ENCODE data around the gene FAM83F.
A peak's percentile ranks its signal among the peaks of the same experiment; 100 is the strongest.
"Not testable (repeated sequence)": the region's sequence is repeated elsewhere in the genome, so short reads cannot be mapped to it uniquely, and the experiment has no call there.

The FAM83F gene

DNA sequence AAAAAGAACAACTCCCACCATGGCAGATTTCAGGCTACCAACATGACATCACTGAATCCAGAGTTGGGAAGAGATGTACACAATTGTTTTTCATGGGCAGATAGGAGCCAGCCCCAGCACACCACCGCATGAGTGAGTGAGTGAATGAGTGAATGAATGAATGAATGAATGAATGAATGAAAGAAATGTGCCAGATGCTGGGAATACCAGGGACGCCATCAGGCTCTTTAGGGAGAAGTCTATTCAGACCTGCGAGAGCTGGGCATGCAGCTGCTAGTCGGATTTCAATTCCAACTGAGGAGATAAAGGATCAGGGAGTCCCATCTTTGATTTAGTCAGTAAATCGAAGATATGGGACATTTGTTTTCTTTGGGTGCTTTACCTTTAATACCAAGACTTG, 15.3 kb upstream of the FAM83F start:
- Mint-ChIP-seq H3K4me1 (ENCODE audit: low read depth) (peaks cover 21% of the 10 kb centered on the region), H3K4me3 (no peak overlapping the region), H3K36me3 (ENCODE audit: low read depth) (peaks cover 16% of the 10 kb centered on the region), H3K9me3 (no peaks in the 10 kb centered on the region), H3K27ac (peak overlapping the region; percentile 2), H3K27me3 (no peaks in the 10 kb centered on the region)
- DNase-seq = no peak

DNA sequence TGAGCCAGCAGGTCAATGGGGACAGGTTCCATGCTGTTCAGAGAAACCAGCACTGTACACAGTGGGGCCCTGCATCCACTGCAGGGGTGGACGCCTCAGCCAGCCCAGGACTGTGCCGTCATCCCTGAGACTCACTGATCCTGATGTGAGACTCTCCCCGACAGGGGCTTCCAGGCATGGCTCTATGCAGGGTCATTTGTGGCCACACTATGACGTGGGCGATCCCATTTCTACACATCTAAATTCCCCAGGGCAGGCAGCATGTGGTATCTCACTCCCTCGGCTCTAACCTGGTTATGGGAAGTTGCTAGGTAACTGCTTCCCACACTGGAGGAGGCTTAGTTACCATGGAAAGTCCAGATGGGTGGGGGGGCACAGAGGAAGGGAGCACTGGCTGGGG, 14.2 kb upstream of the FAM83F start:
- H3K27me3 Mint-ChIP-seq = no peaks in the 10 kb centered on the region
- H3K4me3 Mint-ChIP-seq = no peak overlapping the region
- H3K9me3 Mint-ChIP-seq = no peaks in the 10 kb centered on the region
- H3K36me3 Mint-ChIP-seq (ENCODE audit: low read depth) = peaks cover 11% of the 10 kb centered on the region
- H3K27ac Mint-ChIP-seq = peak overlapping the region; percentile 19
- DNase-seq = no peak
- peaks cover 28% of the 10 kb centered on the region for H3K4me1 Mint-ChIP-seq (ENCODE audit: low read depth)

DNA sequence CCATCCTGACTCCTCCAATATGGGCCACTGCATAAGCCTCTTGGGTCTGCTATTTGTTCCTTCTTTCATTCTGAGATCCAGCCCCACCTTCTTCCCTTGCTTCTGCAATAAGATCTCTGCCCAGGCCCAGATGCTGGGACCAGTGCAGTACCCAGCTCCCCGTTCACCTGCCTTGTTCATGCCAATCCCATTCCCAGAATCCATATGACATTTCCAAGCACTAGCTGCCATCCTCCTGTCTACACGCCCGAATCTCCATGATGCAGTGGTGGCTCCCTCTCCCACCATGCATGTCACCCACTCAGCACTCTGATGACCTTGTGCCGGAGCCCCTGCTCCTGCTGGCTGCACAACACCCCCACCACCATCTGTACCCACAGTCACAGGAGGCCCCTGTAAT, 11.4 kb upstream of the FAM83F start:
- Mint-ChIP-seq H3K4me3 (no peak overlapping the region), H3K27ac (no peak overlapping the region), H3K36me3 (ENCODE audit: low read depth) (no peaks in the 10 kb centered on the region), H3K27me3 (no peaks in the 10 kb centered on the region), H3K9me3 (no peaks in the 10 kb centered on the region), H3K4me1 (ENCODE audit: low read depth) (peaks cover 33% of the 10 kb centered on the region)
- DNase-seq = no peak

DNA sequence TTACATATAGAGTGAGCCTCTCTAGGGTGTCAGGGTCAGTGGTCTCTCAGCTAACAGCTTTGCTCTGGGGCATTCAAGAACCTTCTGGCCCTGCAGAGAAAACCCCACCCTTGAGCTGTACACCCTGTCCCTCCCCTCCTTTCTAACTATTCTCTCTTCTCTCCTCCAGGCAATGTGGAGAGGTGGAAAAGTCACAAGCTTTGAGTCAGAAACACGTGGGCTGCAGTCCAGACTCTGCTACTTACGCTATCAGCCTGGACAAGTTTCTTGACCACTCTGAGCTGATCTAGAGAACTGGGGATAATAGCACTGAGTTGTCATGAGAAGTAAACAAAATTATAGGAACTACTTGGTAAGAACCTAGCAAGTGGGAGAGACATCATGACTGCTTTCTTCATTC, 10.7 kb upstream of the FAM83F start:
- no peak overlapping the region for H3K27ac Mint-ChIP-seq

DNA sequence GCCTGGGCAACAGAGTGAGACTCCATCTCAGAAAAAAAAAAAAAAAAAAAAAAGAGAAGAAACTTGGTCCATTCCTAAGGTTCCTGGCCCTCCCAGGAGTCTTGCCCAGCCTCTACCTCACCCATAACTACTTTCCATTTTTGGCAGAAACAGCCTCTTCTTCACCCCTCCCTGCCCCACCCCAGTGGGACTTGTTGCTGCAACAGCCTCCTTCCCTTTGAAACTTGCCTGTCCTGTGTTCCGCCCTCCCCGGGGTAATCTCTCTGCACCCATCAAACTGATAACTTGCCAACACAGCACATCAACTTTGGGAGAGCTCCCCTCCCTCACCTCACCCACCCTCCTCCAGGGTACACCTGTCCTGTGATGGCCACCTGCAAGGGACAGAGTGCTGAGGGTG, 10.0 kb upstream of the FAM83F start:
- no peak overlapping the region for H3K4me3 Mint-ChIP-seq
- peaks cover 23% of the 10 kb centered on the region for H3K4me1 Mint-ChIP-seq (ENCODE audit: low read depth)
- H3K9me3 Mint-ChIP-seq = no peaks in the 10 kb centered on the region
- peaks cover 3% of the 10 kb centered on the region for H3K27me3 Mint-ChIP-seq
- no peaks in the 10 kb centered on the region for H3K36me3 Mint-ChIP-seq (ENCODE audit: low read depth)
- DNase-seq = no peak
- H3K27ac Mint-ChIP-seq = no peak overlapping the region

More for the DNA sequence above, 10.7 kb upstream of the FAM83F start:
- Mint-ChIP-seq H3K36me3 (ENCODE audit: low read depth) (no peaks in the 10 kb centered on the region), H3K4me3 (no peak overlapping the region), H3K27me3 (no peaks in the 10 kb centered on the region), H3K9me3 (no peaks in the 10 kb centered on the region), H3K4me1 (ENCODE audit: low read depth) (peaks cover 30% of the 10 kb centered on the region)
- no peak for DNase-seq

DNA sequence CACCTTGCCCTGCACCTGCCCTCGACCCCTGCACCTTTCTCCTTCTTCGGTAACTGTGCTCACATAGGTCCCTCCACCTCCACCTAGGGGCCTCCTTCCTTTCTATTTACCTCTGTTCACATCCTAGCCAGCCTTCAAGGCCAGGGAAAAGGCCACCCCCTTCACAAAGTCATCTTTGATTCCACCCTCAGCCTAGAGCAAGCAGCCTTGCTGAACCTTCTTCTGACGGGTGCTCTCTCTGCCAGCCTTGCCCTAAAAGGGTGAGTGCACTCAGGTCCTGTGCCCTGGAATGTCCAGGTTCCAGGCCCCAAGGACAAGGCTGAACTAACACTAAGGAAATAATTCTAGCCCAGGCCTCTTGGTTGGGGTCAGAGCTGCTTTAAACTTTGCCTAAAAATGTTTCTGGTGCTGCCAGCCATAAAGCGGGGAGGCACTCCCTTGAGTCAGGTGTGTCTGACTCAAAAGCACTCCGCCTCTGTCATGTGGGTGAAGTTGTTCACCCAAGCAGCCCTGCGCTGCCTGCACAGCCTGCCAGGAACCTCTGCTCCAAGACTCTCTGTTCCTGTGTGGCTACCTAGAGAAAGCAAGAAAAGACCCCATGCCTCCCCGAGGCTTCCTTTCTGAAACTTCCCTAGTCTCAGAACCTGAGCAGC, 9.2 kb upstream of the FAM83F start:
- DNase-seq = peak; percentile 37
- no peaks in the 10 kb centered on the region for H3K9me3 Mint-ChIP-seq
- no peaks in the 10 kb centered on the region for H3K36me3 Mint-ChIP-seq (ENCODE audit: low read depth)
- H3K27me3 Mint-ChIP-seq = peaks cover 3% of the 10 kb centered on the region
- peaks cover 15% of the 10 kb centered on the region for H3K4me1 Mint-ChIP-seq (ENCODE audit: low read depth)
- H3K4me3 Mint-ChIP-seq = no peak overlapping the region
- peak overlapping the region; percentile 26 for H3K27ac Mint-ChIP-seq

DNA sequence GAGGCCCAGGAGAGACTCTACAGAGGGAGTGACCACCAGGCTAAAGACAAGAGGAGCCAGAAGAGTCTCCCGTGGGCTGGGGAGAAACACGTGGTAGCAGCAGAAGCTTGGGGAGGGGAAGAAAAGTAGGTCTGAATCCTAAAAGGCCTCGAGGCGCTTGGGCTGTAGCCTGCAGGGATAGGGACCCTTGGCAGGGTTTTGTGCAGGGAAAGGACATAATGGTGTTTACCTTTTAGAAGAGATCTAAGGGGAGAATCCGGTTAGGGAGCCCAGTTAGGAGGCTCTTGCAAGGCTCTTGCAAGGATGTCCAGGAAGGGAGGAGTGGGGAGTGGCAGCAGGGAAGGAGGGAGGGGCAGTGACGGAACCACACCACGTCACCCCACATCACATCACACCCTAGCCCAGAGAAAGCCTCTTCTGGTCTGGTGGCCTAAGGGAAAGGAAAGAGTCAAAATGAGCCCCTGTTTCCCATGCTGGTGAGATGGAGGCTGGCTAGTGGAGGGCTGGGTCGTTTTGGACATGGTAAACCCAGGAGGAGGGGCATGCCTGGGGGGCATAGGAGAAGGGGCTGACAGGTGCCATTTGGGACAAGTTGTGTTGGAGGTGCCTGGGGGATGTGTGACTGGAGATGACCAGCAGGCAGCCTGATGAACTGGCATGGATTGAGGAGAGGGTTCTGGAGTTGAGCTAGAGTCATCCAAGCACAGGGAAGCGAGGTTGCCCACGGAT, 6.2 kb upstream of the FAM83F start:
- Mint-ChIP-seq H3K4me3 (no peak overlapping the region), H3K27me3 (peaks cover 6% of the 10 kb centered on the region), H3K27ac (no peak overlapping the region), H3K9me3 (no peaks in the 10 kb centered on the region), H3K36me3 (ENCODE audit: low read depth) (no peaks in the 10 kb centered on the region), H3K4me1 (ENCODE audit: low read depth) (peaks cover 12% of the 10 kb centered on the region)
- no peak for DNase-seq

DNA sequence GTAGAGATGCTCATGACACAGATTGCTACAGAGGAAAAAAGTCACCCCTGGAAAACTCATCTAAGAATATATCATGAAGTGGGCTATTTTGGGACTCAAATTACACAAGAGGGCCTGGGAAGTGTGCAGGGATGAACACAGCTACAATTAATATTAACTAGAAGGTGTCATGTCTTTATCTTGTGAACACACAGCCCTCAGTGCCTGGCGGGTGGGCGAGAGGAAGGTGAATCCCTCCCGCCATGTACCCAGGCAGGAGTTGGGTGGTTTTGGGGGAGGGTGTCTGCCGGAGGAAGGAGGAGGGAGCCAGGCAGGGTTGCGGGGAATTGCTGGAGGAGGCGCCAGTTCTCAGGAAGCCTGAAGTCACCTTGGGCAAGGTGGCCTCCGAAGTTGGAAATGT, 5.1 kb upstream of the FAM83F start:
- Mint-ChIP-seq H3K9me3 (no peaks in the 10 kb centered on the region), H3K4me3 (no peak overlapping the region), H3K36me3 (ENCODE audit: low read depth) (no peaks in the 10 kb centered on the region), H3K27ac (no peak overlapping the region), H3K27me3 (peaks cover 13% of the 10 kb centered on the region), H3K4me1 (ENCODE audit: low read depth) (peaks cover 20% of the 10 kb centered on the region)
- no peak for DNase-seq

DNA sequence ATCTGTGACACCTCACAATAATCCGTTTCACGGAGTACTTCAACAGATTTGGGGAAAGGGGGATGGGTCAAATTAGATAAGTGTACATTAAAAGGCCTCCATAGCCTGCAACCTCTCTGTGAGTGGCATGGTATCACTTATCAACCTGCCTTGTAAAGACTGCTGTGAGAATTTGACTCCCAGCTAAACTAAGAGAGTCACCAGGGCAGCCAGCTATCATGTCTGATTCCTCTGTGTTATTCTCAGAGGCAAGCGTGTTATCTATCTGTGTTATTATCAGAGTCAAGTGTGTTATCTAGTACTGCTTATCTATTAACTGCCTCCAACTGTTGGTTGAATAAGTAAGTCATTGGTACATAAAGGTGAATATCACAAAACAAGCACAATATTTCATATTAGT, 4.1 kb upstream of the FAM83F start:
- DNase-seq = no peak

DNA sequence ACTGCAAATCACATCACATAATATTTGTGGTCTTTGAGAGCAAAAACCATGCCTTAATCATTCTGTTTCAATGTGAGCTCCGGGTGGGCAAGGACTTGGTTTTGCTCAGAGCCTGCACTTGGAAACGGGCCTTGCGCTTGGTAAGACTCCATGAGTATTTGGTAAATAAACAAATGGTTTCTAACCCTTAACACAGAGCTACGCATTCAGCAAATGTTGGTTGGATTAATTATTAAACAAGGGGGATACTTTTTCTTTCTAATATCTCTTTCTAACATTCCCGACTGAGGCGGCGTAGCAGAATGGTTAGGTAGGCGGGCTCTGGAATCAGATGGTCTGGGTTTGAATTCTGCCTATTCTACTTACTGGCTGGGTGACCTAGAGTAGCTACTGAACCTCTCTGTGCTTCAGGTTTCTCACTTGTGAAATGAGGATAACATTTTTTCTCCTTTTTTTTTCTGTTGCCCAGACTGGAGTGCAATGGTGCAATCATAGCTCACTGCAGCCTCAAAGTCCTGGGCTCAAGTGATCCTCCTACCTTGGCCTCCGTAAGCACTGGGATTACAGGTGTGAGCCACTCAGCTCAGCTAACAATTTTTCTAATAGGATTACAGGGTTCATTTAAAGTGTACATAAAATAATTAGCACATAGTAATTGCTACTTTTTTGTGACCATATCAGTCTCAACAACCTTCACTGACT, 3.4 kb upstream of the FAM83F start:
- DNase-seq = no peak
- H3K4me1 Mint-ChIP-seq (ENCODE audit: low read depth) = peaks cover 8% of the 10 kb centered on the region
- no peaks in the 10 kb centered on the region for H3K36me3 Mint-ChIP-seq (ENCODE audit: low read depth)
- H3K4me3 Mint-ChIP-seq = no peak overlapping the region
- H3K27ac Mint-ChIP-seq = no peak overlapping the region
- H3K9me3 Mint-ChIP-seq = no peaks in the 10 kb centered on the region
- H3K27me3 Mint-ChIP-seq = peaks cover 20% of the 10 kb centered on the region

More for the DNA sequence above, 4.1 kb upstream of the FAM83F start:
- Mint-ChIP-seq H3K27ac (no peak overlapping the region), H3K4me3 (no peak overlapping the region), H3K27me3 (peaks cover 15% of the 10 kb centered on the region), H3K4me1 (ENCODE audit: low read depth) (peaks cover 13% of the 10 kb centered on the region), H3K36me3 (ENCODE audit: low read depth) (no peaks in the 10 kb centered on the region), H3K9me3 (no peaks in the 10 kb centered on the region)

DNA sequence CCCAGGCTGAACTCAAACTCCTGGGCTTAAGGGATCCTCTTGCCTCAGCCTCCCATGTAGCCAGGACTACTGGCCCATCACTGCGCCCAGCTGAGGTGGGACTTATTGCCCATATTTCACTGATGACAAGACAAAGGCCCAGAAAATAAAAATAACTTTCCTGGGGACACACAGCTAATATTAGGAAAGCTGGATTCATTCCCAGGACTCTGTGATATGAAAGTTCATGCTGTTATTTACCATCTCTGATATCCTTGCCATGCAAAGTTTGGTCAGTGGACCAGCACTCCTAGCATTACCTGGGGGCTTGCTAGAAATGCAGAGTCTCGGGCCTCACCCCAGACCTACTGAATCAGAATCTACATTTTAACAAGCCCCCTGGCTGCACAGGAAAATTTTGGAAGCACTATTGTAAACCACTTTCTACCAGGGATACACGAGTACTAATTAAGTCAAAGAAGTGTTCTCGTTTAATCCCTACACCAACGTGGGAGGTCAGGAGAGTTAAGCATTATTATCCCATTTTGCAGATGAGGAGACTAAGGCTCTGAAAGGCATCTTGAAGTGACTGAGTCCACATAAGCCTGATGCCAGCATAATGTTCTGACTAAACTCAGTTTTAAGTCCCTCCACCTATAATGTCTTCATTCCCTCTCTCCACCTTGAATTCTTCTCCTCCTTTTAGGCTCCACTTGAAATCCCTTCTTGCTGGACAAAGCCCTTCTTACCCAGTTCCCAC, 2.5 kb upstream of the FAM83F start:
- no peaks in the 10 kb centered on the region for H3K36me3 Mint-ChIP-seq (ENCODE audit: low read depth)
- DNase-seq = no peak
- H3K4me3 Mint-ChIP-seq = no peak overlapping the region
- H3K27ac Mint-ChIP-seq = no peak overlapping the region
- H3K27me3 Mint-ChIP-seq = peaks cover 28% of the 10 kb centered on the region
- no peaks in the 10 kb centered on the region for H3K9me3 Mint-ChIP-seq
- H3K4me1 Mint-ChIP-seq (ENCODE audit: low read depth) = peaks cover 8% of the 10 kb centered on the region

DNA sequence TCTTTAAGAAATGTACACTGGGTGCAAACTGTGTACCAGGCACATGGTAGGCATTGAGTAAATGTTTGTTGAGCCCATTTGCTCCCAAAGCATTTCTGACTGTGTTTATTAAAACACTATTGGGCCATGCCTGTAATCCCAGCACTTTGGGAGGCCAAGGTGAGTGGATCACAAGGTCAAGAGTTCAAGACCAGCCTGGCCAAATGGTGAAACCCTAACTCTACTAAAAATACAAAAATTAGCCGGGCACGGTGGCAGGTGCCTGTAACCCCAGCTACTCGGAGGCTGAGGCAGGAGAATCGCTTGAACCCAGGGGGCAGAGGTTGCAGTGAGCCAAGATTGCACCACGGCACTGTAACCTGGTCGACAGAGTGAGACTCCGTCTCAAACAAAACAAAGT, 1.9 kb upstream of the FAM83F start:
- not testable (repeated sequence) for H3K36me3 Mint-ChIP-seq (ENCODE audit: low read depth); H3K4me3 Mint-ChIP-seq; H3K27ac Mint-ChIP-seq; H3K4me1 Mint-ChIP-seq (ENCODE audit: low read depth); DNase-seq; H3K9me3 Mint-ChIP-seq
- peaks cover 34% of the 10 kb centered on the region for H3K27me3 Mint-ChIP-seq

DNA sequence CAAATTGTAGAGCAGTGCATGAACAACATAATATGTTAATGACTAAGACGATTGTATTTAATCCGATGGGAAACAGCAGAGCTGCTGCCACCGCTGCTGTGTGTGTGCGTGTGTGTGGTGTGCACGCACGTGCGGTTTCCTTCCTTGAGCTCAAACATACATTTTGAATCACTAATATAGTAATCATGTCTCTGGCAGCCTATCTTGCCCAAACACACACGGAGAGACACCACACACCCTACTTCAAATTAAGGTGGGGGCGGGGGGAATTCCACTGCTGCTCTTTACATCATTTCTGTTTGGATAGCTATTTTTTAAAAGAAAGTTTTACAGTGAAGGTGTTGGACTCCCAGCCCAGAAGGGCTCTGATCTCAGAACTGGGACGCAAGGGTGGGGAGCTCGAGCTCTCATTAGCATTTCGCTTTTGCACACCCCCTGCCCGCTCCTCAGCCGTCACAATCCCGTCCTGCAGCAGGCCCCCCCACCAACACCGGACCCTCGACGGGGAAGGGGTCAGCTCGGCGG, 651 bp upstream of the FAM83F start:
- H3K4me3 Mint-ChIP-seq = peak overlapping the region; percentile 55
- peaks cover 34% of the 10 kb centered on the region for H3K27me3 Mint-ChIP-seq
- H3K27ac Mint-ChIP-seq = peak overlapping the region; percentile 82
- no peaks in the 10 kb centered on the region for H3K9me3 Mint-ChIP-seq
- H3K4me1 Mint-ChIP-seq (ENCODE audit: low read depth) = peaks cover 8% of the 10 kb centered on the region
- no peaks in the 10 kb centered on the region for H3K36me3 Mint-ChIP-seq (ENCODE audit: low read depth)
- DNase-seq = peak; percentile 59
